Activated CD4-positive, alpha-beta T cell treated with anti-CD3 and anti-CD28 coated beads, Interleukin-2, amount 10 ng/mL, durations not matched to agents 7 days and 5 days (primary cell): ENCODE data around the gene PROX2. TPM values are rescaled to one million over a fixed set of nuclear protein-coding genes. Genes with fewer than 3 reads are reported as not detected.

Experiments
- CTCF ChIA-PET: fragments of 350-600 bp; sonication (Branson Sonifier 250); formaldehyde crosslinking; loops from one replicate; lab custom pipeline; 2021; ENCODE audit warnings: antibody characterized with exemption; lab: Charles Lee
- POLR2A ChIA-PET: fragments of 350-600 bp; sonication (Branson Sonifier 250); formaldehyde crosslinking; loops from one replicate; lab custom pipeline; 2021; ENCODE audit warnings: antibody characterized with exemption; lab: Charles Lee
- DNase-seq: peaks from one replicate; pipeline ENCODE4 v3.0.0-alpha.2; 2020
- H3K27ac Mint-ChIP-seq: one replicate; pipeline ENCODE4 v1.8.0; 2021; ENCODE audit warnings: mild to moderate bottlenecking, moderate library complexity, mixed read lengths
- H3K27me3 Mint-ChIP-seq: one replicate; pipeline ENCODE4 v1.8.0; 2021; ENCODE audit warnings: mixed read lengths
- H3K36me3 Mint-ChIP-seq: one replicate; pipeline ENCODE4 v1.8.0; 2021; ENCODE audit warnings: low read depth, mixed read lengths
- H3K4me1 Mint-ChIP-seq: one replicate; pipeline ENCODE4 v1.8.0; 2021; ENCODE audit warnings: mixed read lengths
- H3K4me3 Mint-ChIP-seq: one replicate; pipeline ENCODE4 v1.8.0; 2021; ENCODE audit warnings: mild to moderate bottlenecking, moderate library complexity, mixed read lengths
- H3K9me3 Mint-ChIP-seq: one replicate; pipeline ENCODE4 v1.8.0; 2021; ENCODE audit warnings: mixed read lengths
- total RNA-seq, 2 experiments: library from RNA; stranded (reverse); gene quantifications; one replicate each; pipeline ENCODE4 v1.2.3, GENCODE V29; 2021

Gene PROX2
- total RNA-seq, result not detected

GRCh38 chr14:74875941-74876913 lies at the start of gene PROX2:
PROX2 (minus strand) TSS chr14:74876145; CDS start chr14:74863834, 12,311 bp downstream.
- Mint-ChIP-seq H3K4me1 (peaks cover 32% of the 10 kb centered on the region), H3K36me3 (no peaks in the 10 kb centered on the region), H3K9me3 (no peaks in the 10 kb centered on the region), H3K27ac (peak within 1 kb of the TSS; percentile 68), H3K27me3 (no peaks in the 10 kb centered on the region), H3K4me3 (no peak within 1 kb of the TSS)
- DNase-seq, result peak; percentile 19
- CTCF ChIA-PET, result interaction anchor here (0.5 to 7.7 kb wide), 5 partner anchors 15 to 343 kb away, joined by 3 to 66 read pairs (median 3); no protein-coding TSS in a partner anchor
- POLR2A ChIA-PET, result no interaction called here

- Mint-ChIP-seq H3K9me3 (no peaks in the 10 kb centered on the region), H3K27ac (no peak overlapping the region), H3K4me1 (peaks cover 13% of the 10 kb centered on the region), H3K27me3 (peaks cover 13% of the 10 kb centered on the region), H3K36me3 (no peaks in the 10 kb centered on the region), H3K4me3 (no peak overlapping the region)
- no peak for DNase-seq
- POLR2A ChIA-PET, result no interaction called here
- CTCF ChIA-PET, result no interaction called here
These were observed 48.1 kb upstream of the PROX2 start for GRCh38 chr14:74924061-74924460.

- H3K4me1 Mint-ChIP-seq, result peaks cover 11% of the 10 kb centered on the region
- POLR2A ChIA-PET, result no interaction called here
These were observed 46.9 kb upstream of the PROX2 start, which contains the start of gene RPS6KL1 for GRCh38 chr14:74922752-74923401. RPS6KL1 (minus strand) TSS chr14:74923260; CDS start chr14:74921541, 1,719 bp downstream.

GRCh38 chr14:74921987-74922751 lies 46.2 kb upstream of the PROX2 start:
- peaks cover 11% of the 10 kb centered on the region for H3K4me1 Mint-ChIP-seq
- CTCF ChIA-PET, result interaction anchor here (0.5 to 2.0 kb wide), 6 partner anchors 14 to 61 kb away, joined by 3 to 9 read pairs (median 4); no protein-coding TSS in a partner anchor
- POLR2A ChIA-PET, result interaction anchor here (0.6 kb wide), 1 partner anchor 591 kb away, joined by 3 read pairs; no protein-coding TSS in a partner anchor
- H3K9me3 Mint-ChIP-seq, result no peaks in the 10 kb centered on the region
- no peaks in the 10 kb centered on the region for H3K36me3 Mint-ChIP-seq
- DNase-seq, result no peak
- H3K4me3 Mint-ChIP-seq, result peak overlapping the region; percentile 64
- peak overlapping the region; percentile 46 for H3K27ac Mint-ChIP-seq
- peaks cover 8% of the 10 kb centered on the region for H3K27me3 Mint-ChIP-seq

More at GRCh38 chr14:74922752-74923401, 46.9 kb upstream of the PROX2 start, which contains the start of gene RPS6KL1:
- peak within 1 kb of the TSS; percentile 64 for H3K4me3 Mint-ChIP-seq
- no peaks in the 10 kb centered on the region for H3K36me3 Mint-ChIP-seq
- peak; percentile 79 for DNase-seq
- no peaks in the 10 kb centered on the region for H3K9me3 Mint-ChIP-seq
- H3K27ac Mint-ChIP-seq, result peak within 1 kb of the TSS; percentile 46
- peaks cover 12% of the 10 kb centered on the region for H3K27me3 Mint-ChIP-seq
- CTCF ChIA-PET, result interaction anchor here (0.5 to 2.0 kb wide), 9 partner anchors 8 to 665 kb away, joined by 3 to 9 read pairs (median 3); no protein-coding TSS in a partner anchor

GRCh38 chr14:74921053-74921620 lies 45.2 kb upstream of the PROX2 start:
- Mint-ChIP-seq H3K4me1 (peaks cover 11% of the 10 kb centered on the region), H3K4me3 (no peak overlapping the region), H3K9me3 (no peaks in the 10 kb centered on the region), H3K27ac (no peak overlapping the region), H3K27me3 (peaks cover 6% of the 10 kb centered on the region), H3K36me3 (no peaks in the 10 kb centered on the region)
- DNase-seq, result no peak
- ChIA-PET CTCF (interaction anchor here (0.8 to 1.1 kb wide), 3 partner anchors 9 to 60 kb away, joined by 3 read pairs; no protein-coding TSS in a partner anchor), POLR2A (no interaction called here)

GRCh38 chr14:74920281-74920680 lies 44.3 kb upstream of the PROX2 start:
- no peak overlapping the region for H3K27ac Mint-ChIP-seq
- H3K4me1 Mint-ChIP-seq, result peaks cover 11% of the 10 kb centered on the region
- ChIA-PET CTCF (no interaction called here), POLR2A (no interaction called here)
- no peaks in the 10 kb centered on the region for H3K9me3 Mint-ChIP-seq
- no peak overlapping the region for H3K4me3 Mint-ChIP-seq
- peaks cover 2% of the 10 kb centered on the region for H3K27me3 Mint-ChIP-seq
- DNase-seq, result no peak
- no peaks in the 10 kb centered on the region for H3K36me3 Mint-ChIP-seq

GRCh38 chr14:74919421-74920165 lies 43.6 kb upstream of the PROX2 start:
- H3K27me3 Mint-ChIP-seq, result no peaks in the 10 kb centered on the region
- peaks cover 11% of the 10 kb centered on the region for H3K4me1 Mint-ChIP-seq
- CTCF ChIA-PET, result interaction anchor here (0.7 kb wide), 1 partner anchor 12 kb away, joined by 3 read pairs; no protein-coding TSS in a partner anchor
- POLR2A ChIA-PET, result no interaction called here
- no peaks in the 10 kb centered on the region for H3K36me3 Mint-ChIP-seq
- no peak for DNase-seq
- no peak overlapping the region for H3K27ac Mint-ChIP-seq
- no peaks in the 10 kb centered on the region for H3K9me3 Mint-ChIP-seq
- H3K4me3 Mint-ChIP-seq, result no peak overlapping the region

GRCh38 chr14:74918380-74918779 lies 42.4 kb upstream of the PROX2 start:
- no peak for DNase-seq
- ChIA-PET CTCF (interaction anchor here (1.4 to 2.7 kb wide), 2 partner anchors 13 to 38 kb away, joined by 3 to 11 read pairs; no protein-coding TSS in a partner anchor), POLR2A (no interaction called here)
- H3K9me3 Mint-ChIP-seq, result no peaks in the 10 kb centered on the region
- H3K27ac Mint-ChIP-seq, result no peak overlapping the region
- no peaks in the 10 kb centered on the region for H3K27me3 Mint-ChIP-seq
- H3K4me3 Mint-ChIP-seq, result no peak overlapping the region
- H3K36me3 Mint-ChIP-seq, result no peaks in the 10 kb centered on the region
- H3K4me1 Mint-ChIP-seq, result peaks cover 5% of the 10 kb centered on the region

GRCh38 chr14:74917646-74918081 lies 41.7 kb upstream of the PROX2 start:
- Mint-ChIP-seq H3K4me3 (no peak overlapping the region), H3K9me3 (no peaks in the 10 kb centered on the region), H3K4me1 (peaks cover 5% of the 10 kb centered on the region), H3K36me3 (no peaks in the 10 kb centered on the region), H3K27me3 (no peaks in the 10 kb centered on the region), H3K27ac (no peak overlapping the region)
- ChIA-PET CTCF (interaction anchor here (1.0 to 2.7 kb wide), 4 partner anchors 12 to 47 kb away, joined by 3 to 11 read pairs (median 4); no protein-coding TSS in a partner anchor), POLR2A (no interaction called here)
- no peak for DNase-seq

GRCh38 chr14:74917178-74917543 lies 41.2 kb upstream of the PROX2 start:
- Mint-ChIP-seq H3K4me3 (no peak overlapping the region), H3K27me3 (no peaks in the 10 kb centered on the region), H3K4me1 (peaks cover under 1% of the 10 kb centered on the region), H3K27ac (no peak overlapping the region), H3K9me3 (no peaks in the 10 kb centered on the region), H3K36me3 (no peaks in the 10 kb centered on the region)
- ChIA-PET POLR2A (no interaction called here), CTCF (interaction anchor here (0.9 to 2.7 kb wide), 7 partner anchors 9 to 537 kb away, joined by 3 to 11 read pairs (median 3); no protein-coding TSS in a partner anchor)
- DNase-seq, result no peak

GRCh38 chr14:74915826-74916225 lies 39.9 kb upstream of the PROX2 start:
- ChIA-PET POLR2A (no interaction called here), CTCF (interaction anchor here (1.2 kb wide), 1 partner anchor 538 kb away, joined by 3 read pairs; no protein-coding TSS in a partner anchor)
- Mint-ChIP-seq H3K27me3 (no peaks in the 10 kb centered on the region), H3K27ac (no peak overlapping the region), H3K4me1 (no peaks in the 10 kb centered on the region), H3K4me3 (no peak overlapping the region), H3K36me3 (no peaks in the 10 kb centered on the region), H3K9me3 (no peaks in the 10 kb centered on the region)
- DNase-seq, result no peak
